T-helper 2 cell (primary cell): ENCODE data around the gene IFITM10.

ENCODE experiments used
- DNase-seq, 5 experiments: peaks; one replicate each; pipeline versions ENCODE4 v3.0.0 to v3.0.0-alpha.2; 2012 to 2022

IFITM10 gene

DNA sequence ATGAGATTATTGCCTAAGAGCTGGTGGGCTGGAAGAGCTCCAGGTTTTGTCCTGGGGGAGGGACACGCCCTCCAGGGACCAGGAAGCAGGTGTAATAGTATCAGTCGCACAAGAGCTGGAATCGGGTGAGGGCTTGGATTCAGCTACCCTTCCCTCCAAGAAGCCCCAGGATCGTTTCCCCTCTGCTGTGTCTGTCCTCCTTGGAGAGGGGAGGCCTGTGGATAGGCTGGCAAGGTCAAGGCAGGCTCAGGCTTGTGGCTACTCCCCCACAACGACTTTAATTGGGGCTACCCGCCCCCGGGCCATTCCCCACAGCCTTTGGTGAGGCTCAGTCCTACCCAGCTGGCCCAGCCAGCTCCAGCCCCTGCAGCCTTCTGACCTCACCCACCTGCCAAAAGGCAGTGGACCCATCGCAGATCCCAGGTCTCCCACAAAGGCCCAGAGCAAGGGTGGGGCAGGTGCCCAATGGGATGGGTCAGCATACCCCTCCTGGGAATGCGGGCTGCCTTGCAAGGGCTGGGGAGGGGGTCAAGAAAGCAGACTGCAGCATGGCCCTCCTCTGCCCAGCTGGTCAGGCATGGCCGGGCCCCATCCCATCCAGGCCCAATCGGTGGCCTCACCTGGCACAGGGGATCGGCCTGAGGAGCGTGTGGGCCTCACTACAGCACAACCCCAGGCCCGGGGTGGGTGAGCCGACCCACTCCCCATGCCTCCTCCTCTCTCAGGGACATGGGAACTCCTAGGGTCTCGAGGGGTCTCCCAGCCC is 12.3 kb upstream of the IFITM10 start:
- no peak for DNase-seq

DNA sequence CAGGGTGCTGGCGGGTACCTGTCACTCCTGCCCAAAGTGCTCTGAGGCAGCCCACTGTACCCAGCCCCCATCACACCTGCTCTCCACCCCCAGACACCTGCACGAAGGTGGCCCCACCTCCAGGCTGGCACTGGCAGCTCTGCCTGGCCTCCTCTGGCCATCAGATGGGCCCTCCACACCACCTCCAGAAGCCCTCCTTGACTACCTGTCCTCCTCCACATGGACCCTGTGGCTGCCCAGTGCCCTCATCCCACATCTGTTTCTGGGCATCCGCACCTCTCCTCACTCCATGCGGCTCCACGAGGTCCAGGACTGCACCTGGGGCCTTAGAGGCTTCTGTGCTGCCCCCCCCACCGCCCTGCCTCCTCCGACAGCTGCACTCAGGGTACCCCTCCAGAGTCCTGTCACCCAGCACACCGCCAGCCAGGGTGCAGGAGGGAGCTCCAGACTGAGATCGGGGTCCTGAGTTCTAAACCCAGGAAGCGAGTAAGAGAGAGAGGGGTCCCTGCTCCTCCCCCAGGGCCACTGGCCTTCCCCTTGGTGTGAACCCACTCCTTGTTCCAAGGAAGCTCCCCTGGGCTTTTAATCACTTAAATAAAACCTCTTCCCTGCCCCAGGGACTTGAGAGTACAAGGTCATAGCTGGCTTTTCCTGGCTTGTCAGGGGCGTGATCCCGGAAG is 11.6 kb upstream of the IFITM10 start:
- no peak for DNase-seq

DNA sequence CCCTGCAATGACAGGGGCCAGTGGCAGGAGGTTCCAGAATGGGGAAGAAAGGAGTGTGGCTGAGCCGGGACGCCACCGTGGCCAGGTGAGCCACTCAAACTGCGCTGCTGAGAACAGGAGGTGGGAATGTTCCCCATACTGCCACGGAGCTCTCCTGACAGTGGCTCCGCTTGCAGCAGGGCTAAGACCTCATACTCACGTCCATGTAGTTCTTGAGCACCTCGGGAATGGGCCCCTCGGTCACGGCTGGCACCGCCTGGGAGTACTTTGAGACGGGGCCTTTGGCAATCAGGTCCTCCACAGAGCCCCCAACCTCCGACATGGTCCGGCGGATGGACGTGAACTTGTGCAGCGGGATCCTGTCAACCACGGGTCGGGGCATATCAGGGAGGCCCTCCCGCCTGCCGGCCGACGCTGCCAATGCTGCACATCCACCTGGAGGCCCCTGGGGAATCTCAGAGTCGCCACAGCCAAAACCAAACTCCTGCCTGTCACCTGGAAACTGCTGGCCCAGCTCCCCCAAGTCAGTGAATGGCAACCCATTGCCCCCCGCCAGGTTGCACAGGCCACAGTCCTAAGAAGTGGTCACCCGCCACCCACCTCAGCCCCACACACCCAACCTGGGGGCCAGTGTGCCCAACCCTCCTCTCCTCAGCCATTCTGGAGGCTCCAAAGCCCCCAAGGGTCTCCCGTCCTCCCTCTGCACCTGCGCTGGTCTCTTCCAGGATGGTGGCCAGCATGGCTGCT is 10.9 kb upstream of the IFITM10 start:
- no peak for DNase-seq

DNA sequence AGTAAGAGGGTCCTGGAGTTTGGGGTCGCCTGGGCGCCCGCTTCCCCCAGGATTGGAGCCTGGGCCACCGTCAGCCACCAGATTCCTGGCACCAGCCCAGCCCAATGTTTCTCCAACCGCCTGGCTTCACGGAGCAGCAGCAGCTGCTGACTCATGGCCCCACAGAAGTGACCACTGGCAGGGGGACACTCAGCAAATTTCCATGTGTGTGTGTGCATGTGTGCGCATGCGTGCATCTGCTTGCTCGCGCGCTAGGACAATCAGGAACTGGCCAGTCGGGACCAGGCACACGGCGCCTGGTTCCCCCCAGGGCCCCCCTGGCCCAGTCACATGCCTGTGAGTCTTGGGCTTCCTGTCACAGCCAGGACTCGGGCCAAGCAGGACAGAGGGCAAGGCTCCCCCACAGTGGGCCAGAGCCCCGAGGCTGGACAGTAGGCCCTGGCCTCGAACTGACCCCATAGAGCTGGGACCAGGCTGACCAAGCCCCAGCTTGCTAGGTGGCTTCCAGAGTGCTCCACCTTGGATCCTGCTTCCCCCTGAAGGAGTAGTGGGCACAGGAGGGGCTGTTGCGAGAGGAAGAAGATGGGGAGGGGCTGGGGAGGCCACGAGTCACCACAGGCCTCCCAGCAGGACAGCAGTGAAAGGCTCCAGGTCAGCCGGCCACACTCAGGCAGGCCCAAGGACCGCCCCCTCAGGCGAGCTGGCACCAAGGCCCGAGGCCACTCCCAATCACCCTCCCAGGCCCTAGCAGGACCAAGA is 10.1 kb upstream of the IFITM10 start:
- peak in 1 of 5 experiments; percentile 6 for DNase-seq

DNA sequence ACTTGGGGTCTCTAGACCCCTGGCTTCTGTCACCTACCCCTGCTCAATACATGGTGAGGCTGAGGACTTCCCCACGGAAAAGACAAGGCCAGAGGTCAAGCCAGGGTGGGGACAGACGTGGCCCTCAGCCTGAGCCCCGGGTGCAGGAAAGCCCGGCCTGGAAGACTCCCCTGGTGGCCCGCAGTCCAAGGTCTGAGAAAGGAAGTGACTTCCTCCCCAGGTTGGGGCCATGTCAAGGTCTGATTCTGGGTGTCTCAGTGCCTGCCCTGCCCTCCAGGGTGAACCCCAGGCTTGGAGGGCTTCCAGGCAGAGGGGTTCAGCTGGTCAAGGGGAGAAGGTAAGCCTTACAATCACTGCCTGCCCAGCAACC is 9.4 kb upstream of the IFITM10 start:
- peak in 1 of 5 experiments; percentile 3 for DNase-seq

DNA sequence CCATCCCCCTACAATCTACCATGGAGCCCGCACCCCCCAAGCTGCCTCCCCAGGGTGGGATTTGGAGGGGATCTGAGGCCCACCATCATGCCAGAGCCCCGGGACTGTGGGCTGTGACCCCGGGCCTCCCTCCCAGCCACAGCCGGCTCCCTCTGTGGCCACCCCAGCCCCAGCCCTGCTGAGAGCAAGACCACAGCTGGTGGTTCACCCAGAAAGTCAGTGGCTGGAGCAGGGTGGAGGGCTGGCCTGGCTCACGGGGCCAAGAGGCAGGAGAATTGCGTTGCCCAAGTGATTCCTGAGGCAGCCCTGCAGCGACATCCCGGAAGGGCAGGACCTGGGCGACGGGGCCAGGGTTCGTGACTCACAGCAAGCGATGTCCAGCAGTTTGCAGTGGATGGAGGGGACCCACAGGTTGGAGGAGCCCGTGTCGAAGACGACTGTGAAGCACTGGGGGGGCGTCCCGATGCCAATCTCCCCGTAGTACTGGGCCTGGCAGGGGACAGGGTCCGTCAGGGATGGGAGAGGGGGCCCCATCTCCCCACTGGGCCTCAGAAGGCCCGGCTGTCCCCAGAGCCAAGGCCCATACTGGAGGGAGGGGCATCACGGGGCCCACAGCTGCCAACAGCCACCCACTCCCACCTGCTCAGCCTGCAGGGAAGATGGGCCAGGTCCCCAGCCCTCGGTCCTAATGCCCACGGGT is 8.9 kb upstream of the IFITM10 start:
- peak in 1 of 5 experiments; percentile 2 for DNase-seq

DNA sequence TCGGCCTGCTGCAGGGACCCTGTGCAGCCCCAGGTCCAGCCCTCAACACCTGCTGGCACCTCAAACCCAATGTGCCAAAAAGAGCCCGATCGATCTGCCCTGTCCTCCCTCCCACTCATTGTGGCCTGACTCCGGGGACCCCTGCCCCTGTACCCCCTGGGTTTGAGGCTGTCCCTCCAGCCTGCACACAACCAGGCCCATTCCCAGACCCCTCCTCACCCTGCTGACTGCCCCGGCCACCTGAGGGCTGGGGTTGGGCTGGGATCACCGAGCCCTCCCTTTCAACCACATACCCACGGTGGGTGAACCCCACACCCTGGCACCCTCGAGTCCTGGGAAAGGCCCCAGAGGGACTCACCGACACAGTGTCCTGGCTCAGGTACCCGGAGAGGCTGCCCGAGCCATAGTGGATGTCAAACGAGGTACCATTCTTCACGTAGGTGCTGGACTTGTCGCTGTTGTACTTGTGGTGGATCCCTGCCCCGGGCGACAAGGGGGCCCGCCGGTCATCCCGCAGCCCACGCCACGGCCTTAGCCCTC is 8.3 kb upstream of the IFITM10 start:
- DNase-seq = peak in 1 of 5 experiments; percentile 4

DNA sequence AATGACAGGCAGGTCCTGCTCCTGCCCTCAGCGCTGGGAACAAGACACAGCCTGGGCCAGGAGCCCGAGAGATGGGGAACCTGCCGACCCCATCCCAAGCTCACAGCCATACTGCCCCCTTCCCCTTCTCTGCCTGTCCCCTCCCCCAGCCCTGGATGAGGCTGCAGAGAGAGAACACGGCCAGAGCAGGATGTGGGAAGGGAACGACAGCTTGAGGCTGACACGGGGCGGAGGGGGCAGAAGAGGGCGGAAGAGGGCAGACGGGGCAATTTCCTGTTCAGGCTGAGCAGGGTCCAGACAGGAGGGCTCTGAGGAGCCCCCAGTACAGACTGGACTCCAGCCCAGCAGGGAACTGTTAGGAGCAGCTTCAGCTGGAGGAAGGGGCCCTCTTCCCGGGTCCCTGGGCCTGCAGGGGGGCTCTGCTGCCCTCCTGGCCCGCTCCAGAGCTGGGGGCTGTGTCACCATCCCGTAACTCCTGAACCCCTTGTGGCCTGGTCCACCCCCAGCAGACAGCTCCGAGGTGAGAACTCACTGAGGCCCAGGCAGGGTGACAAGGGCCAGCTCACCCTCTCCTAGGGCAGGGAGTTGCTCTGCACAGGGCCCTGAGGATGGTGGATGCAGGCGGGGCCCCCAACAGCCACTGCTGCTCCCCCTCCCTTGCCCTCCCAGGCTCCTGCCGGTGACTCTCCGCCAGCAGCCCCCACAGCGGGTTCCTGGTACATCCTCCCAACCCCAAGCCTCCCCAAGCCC is 7.6 kb upstream of the IFITM10 start:
- DNase-seq = peak in 3 of 5 experiments; percentile 13 to 85 (median 57)

DNA sequence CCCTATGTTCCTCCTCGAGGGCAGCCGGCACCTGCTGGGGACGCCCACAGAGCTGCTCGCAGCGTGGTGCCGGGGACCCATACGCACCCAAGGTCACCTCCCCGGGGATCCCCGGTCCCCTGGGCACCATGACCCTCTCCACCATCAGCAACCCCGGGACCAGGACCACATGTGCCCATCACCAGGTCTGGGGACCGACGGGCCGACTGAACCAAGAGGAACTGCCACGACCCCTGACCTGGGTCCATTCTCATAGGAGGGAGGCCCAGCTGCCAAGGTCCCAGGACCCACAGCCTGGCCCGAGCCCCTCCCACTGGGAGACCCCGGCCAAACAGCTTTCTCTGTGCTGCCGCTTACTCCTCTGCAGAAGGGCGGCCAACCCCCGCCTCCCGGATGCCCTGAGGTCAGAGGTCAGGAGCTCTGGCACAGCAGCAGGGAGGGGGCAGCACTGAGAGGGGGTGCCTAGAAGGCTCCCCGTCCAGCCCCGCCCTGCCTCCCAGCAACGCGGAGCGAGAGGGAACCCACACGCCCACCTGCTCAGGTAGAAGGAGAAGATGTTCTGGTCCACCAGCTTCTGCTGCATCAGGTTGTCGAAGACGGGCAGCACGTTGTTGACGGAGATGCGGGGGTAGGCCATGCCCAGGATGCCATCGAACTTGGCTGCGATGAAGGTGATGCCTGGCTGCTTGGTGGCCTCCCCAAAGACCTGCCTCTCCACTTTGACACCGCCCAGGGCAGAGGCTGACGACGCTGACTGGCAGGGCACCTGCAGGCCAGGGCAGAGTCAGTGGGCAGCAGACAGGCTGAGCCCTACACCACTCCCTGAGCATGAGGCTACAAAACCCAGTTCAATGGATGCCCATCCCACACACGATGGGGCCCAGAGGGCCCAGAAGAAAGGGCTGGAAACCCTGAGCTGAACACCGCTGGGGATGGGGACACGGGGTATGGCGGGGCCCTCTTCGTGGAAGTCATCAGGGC is 6.7 kb upstream of the IFITM10 start:
- DNase-seq = peak in 1 of 5 experiments; percentile 1

DNA sequence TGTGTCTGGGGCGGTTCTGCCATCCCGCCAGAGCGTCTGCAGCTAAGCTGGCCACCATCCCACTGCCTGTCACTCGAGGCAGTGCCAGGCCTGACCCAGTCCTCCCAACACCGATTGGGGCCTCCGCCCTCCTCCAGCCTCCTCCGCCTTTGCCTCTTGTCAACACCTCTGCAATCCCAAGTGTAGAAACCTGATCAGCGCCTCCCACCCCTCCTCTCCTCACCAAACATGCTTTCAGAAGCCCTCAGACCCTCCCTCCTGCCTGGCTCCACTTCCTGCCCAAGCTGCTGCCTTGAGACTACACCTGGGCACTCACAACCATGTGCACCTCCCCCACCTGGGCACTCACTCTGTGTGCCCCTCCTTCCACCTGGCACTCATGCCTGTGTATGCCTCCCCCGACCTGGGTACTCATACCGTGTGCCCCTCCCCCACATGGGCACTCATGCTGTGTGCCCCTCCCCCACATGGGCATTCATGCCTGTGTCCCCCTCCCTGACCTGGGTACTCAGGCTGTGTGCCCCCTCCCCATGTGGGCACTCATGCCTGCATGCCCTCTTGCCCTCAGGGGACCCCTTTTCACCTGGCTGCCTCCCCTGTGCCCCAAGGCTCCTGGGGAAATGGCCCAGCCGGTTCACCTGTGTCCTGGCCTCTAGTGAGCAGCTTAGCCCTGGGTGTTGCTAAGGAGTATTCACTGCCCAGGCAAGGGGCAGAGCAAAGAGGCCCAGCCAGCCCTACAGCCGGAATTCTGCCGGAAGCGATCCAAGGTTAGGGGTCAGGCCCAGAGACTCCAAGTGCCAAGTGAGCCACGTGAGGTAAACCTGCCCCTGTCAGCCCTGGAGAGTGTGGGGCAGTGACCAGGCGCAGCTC is 5.5 kb upstream of the IFITM10 start:
- peak in 1 of 5 experiments; percentile 7 for DNase-seq

DNA sequence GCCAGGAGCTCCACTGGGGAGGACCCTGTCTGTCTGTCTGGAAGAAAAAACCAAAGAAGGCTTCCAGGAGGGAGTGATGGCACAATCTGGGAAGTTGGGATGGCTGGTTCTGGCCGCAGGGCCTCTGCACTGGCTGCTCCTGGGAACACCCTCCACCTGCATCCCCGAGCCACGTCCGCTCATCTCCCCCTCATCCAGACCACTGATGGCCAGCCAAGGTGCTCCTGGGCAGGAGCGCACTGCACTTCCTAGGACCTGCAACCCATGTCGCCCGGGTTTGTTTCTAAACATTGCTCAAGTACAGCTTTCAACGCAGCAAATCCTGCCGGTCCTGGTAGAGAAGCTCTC is 4.9 kb upstream of the IFITM10 start:
- no peak for DNase-seq

DNA sequence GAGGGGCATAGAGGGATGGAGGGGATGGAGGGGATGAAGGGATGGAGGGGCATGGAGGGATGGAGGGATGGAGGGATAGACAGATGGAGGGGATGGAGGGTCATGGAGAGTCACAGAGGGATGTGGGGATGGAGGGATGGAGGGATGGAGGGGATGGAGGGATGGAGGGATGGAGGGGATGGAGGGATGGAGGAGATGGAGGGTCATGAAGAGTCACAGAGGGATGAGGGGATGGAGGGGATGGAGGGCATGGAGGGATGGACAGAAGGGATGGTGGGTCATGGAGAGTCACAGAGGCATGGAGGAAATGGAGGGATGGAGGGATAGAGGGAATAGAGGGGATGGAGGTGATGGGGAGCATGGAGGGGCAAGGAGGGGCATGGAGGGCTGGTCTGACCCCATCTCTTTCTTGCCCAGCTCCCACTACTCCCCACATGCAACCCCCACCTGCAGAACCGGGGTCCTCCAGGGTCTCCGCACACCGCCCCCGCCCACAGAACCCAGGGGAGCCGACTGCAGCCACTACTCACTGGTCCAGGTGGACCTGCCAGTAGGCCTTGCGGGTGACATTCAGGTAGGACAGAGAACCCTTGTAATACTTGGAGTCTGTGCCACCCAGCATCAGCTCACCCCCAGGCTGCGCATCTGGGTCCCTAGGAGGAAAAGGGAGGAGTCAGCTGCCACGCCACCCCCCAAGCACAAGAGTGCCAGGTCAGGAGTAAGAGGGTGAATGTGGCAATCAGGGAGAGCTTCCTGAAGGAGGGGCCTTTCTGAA is 4.2 kb upstream of the IFITM10 start:
- peak in 1 of 5 experiments; percentile 4 for DNase-seq

DNA sequence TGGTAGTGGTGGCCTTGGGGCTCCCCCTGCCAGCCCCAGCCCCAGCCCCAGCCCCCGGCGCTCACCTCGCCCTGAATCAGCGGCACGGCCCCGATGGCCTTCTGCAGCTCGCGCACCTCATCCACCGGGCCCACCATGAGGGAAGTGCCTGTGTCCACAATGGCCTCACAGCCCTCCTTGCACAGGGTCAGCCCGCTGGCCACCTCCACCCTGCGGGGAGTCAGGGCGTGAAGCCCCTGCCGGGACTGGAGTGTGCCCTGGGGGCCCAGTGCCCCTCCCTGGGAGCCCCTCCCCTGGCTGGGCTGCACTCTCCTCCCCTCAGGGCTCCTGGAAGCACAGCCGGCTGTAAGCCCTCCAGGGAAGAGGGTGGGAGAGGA is 3.5 kb upstream of the IFITM10 start:
- peak in 1 of 5 experiments; percentile 5 for DNase-seq

DNA sequence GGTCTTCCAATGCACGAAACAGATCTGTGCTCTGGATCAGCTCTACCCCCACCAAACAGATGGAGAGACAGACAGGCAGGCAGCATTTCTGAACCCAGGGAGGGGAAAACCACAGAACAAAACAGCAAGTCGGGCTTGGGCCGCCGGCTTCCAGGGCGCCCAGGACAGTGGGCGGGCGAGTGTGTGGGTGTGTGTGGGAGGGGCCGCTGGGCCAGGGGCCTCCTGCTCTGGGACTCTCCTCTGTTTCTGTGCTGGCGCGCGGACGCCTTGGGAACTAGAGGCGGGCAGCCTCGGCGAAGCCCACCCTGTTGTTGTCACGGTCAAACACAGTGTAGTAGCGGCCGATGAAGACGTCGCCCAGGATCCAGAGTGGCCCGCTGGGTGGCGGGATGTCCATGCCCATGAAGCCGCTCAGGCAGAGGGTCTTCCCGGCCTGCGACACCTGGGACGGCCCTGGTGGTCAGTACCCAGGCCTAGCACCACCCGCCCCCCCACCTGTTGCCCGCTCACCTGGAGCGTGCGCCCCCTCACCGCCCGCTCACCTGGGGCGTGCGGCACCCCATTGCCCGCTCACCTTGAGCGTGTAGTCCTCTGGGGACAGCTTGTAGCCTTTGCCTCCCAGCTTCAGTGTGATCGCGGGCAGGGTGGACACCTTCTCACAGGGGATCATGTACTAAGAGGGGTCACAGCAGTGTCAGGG is 3.0 kb upstream of the IFITM10 start:
- peak in 1 of 5 experiments; percentile 5 for DNase-seq

DNA sequence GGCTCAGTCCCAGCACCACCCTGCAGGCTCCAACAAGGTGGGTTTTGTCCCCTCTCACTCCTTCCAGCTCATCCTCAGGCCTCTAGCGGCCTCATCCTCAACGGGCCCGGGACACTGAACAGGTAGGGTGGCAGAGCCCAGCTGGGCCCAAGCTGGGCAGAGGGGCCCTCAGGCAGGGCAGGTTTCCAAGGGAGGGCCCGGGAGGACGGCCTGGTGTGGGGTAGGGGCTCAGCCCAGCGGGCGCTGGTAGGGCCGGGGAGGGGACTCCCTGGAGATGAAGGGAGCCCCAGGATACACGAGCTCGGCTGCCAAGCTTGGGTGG is 2.5 kb upstream of the IFITM10 start:
- peak in 1 of 5 experiments; percentile 2 for DNase-seq

DNA sequence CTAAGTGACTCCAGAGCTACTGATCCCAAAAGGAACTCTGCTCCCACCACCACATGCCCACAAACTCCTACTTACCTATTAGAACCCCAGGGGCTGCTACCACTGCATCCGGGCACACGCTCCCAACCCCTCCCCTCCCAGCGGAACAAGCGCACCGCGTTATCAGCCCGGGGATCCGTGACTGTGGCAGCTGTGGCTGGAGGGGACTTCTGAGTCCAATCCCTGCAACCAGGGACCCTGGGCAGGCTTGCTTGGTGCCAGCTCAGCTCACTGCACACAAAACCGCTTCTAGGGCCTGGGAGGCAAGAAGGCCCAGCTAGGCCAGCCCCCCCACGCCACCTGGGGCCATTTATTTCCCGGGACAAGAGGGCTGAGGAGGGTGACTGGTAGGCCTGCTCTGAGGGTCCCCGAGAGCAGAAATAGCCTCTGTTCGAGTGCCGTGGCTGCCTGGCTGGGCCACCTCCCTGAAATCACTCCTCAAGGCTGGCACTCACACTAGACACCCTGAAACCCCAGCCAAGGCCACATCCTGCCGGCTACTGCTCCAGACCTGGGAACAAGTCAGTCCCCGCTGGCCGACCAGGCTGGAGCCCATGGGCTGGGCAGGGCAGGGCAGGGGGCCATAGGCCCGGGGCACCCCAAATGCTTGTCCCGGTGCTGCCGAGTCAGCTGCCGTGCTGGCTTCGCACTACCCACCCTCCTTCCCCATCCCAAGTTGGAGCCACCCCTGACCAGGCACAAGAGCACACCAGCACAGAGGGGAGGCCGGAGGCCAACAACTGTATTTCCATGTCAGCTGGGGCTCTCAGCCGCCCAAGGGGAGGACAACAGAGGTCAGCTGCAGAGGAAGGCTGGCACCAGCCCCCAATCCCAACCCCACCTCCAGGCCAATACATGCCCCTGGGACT is 1.9 kb upstream of the IFITM10 start:
- DNase-seq = peak in 1 of 5 experiments; percentile 6
